GM12892 (cell line): Measurements from ENCODE around the gene MTSS2.

ENCODE experiments used
- DNase-seq: peaks from one replicate; pipeline ENCODE4 v3.0.0; 2011; ENCODE audit not compliant: insufficient read length
- FAIRE-seq: peaks from 2 replicates; lab custom pipeline; 2011; peaks lifted over from hg19 to GRCh38; lab: Jason Lieb, UNC
- POLR2A ChIP-seq: IDR thresholded peaks from 2 replicates; pipeline ENCODE4 v1.6.1; 2011; ENCODE audit warnings: low read depth, low read length, control low read depth
- POLR2AphosphoS5 ChIP-seq: IDR thresholded peaks from 2 replicates; pipeline ENCODE4 v1.6.1; 2011; ENCODE audit warnings: low read depth, low read length, control low read depth
- TAF1 ChIP-seq: IDR thresholded peaks from 2 replicates; pipeline ENCODE4 v1.6.1; 2011; ENCODE audit warnings: low read depth, mild to moderate bottlenecking, control low read depth, low read length, borderline replicate concordance

Gene MTSS2

DNA sequence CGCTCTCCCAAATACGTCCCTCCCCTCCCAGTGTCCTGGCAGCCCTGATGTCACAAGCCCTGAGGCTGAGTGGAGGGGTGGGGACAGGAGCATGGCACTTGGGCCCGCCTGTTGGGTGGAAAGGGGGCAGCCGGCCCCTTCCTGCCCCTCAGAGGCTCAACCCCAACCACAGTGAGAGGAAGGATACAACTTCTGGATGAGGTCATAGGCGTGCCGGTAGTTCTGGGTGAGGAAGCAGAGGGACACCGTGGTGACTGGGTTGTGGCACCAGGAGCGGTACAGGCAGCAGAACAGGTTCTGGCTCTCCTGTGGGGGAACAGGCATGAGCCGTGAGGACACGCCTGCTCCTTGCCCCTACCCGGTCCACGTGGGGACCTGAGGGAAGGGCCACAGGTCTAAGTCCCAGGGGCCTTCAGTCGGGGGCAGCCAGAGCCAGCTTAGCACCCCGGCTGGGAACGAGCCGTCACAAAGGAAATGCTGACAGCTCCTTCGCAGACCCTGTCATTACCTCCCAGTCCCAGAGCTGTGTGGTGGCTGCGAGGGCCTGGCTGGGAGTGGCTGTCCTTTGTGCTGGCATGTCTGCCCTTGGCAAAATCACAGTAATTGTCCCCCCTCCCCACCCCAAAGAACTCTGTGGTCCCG lies 11.2 kb upstream of the MTSS2 start:
- DNase-seq = no peak
- FAIRE-seq = no peak
- TF ChIP-seq TAF1 = no peak
- no peak for TF ChIP-seq POLR2AphosphoS5
- no peak for TF ChIP-seq POLR2A

GRCh38 chr16:70696355-70696754 lies 10.5 kb upstream of the MTSS2 start:
- TF ChIP-seq POLR2A = no peak
- TF ChIP-seq POLR2AphosphoS5 = no peak
- TF ChIP-seq TAF1 = no peak
- DNase-seq (no peak), FAIRE-seq (no peak)

- TF ChIP-seq POLR2AphosphoS5 = no peak
- TF ChIP-seq POLR2A = no peak
- TF ChIP-seq TAF1 = no peak
- FAIRE-seq = no peak
- DNase-seq = no peak
Measured at GRCh38 chr16:70695331-70696070, 9.6 kb upstream of the MTSS2 start.

GRCh38 chr16:70694868-70695218 lies 9.0 kb upstream of the MTSS2 start:
- no peak for DNase-seq
- TF ChIP-seq TAF1 (no peak), POLR2A (no peak), POLR2AphosphoS5 (no peak)
- FAIRE-seq = no peak

DNA sequence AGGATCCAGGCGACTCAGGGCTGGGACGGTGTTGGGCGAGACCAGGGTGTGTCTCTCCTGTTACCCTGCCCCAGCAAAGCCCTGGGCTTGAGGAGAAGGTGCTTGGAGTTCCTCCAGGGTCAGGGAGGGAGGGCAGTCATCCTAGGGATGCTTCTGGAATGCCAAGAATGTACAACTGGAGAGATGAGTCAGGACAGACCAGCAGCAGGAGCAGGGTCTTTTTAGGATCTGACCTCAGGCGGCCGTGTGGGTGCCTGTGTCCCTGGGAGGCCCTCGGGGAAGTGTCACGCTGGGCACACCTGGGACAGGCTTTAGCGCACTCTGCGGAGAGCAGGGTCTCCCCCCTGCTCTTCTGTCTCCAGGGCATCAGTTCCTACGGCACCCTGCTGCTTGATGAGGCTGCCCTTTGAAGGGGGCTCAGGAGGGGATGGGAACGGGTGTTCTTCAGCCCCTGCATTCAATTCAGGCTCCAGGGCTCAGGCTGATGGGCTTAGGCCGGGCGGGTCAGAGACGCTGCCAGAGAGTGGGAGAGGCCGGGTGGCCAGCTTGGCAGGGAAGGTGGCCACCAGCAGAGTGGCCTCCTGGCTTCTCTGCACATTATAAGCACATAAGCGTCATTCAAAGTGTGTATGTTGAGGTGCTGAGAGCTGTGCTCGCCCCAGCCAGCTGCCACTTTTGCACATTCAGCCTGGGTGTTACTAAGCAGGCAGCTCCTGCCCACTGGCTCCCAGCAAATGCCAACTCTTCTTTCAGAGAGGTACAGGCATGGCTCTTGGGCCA lies 8.4 kb upstream of the MTSS2 start:
- no peak for DNase-seq
- TF ChIP-seq POLR2A (no peak), POLR2AphosphoS5 (no peak), TAF1 (no peak)
- no peak for FAIRE-seq

DNA sequence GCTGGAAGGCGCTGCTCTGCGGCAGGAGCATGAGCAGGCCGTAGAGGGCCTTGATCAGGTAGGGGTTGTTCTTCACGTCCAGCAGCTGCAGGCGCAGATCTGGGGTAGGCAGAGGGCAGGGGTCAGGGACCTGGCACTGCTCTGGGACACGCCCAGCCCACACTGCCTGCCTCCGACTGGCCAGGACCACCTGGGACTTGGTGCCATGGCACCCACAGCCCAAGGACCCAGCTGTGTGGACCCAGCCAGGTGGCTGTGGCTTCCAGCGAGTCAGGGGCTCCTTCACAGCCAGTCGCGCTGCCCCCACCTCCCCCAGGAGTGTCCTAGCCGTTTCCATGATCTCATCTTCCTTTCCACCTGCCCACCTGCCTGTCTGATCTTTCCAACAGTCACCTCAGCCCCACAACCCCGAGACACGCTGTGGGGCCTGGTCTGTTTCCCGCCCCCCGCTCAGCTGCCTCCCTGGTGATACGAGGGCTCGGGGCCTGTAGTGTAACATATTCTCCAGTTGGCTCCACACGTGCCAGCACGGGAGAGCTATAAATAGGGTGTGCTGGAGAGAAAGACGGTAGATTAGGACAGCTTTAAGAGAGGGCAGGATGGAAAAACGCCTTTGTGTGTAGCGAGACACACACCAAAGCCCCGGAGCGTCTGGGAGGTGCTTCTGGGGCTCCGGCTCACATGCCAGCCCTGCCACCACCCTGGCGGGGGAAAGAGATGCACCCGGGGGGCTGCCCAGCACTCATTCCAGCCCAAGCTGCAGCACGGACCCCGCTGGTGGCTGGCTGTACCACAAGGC lies 7.2 kb upstream of the MTSS2 start:
- FAIRE-seq = no peak
- TF ChIP-seq POLR2A = no peak
- no peak for TF ChIP-seq POLR2AphosphoS5
- no peak for TF ChIP-seq TAF1
- DNase-seq = no peak

GRCh38 chr16:70692130-70692872 lies 6.4 kb upstream of the MTSS2 start:
- TF ChIP-seq POLR2AphosphoS5 (no peak), POLR2A (no peak), TAF1 (no peak)
- FAIRE-seq (no peak), DNase-seq (no peak)

DNA sequence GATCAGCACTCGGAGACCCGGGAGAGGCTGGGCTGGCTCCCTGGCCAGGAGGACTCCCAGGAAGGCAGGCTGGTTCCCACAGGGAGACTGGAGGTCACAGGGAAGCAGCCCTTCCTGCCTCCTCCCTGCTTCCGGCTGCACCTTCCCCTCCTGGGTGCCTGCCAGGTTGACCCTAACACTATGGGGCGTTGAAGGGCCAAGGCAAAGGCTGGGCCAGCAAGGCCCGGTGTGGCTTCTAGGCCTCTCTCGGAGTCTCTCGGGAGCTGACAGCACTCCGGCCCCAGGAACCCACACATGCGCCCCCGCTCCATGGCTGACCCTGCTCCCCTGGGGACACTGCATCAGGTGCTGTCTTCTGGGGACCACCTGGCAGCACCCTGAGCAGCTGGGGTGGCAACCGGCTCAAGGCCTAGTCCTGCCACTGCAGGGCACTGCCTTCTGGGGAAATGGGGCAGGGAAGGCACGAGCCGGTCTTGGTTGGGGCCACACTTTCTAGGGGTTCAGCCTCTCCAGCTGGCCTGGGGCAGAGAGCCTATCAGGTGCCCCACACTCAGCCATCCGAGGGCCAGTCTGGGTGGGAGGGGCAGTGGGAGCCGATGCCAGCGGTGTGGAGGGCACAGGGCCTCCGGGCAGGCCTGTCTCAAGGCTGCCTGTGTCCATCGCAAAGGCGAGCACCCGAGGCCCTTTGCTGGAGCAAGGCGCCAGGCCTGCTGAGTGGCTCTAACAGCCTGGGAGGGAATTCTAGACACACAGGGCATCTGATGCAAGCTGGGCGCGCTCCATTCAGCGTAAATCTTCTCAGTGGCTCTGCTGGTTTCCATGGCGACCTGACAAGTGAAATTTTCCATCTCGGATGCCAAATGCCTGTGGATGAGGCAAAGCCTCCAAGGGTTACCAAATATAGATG lies 5.6 kb upstream of the MTSS2 start:
- no peak for DNase-seq
- FAIRE-seq = no peak
- no peak for TF ChIP-seq POLR2AphosphoS5
- TF ChIP-seq POLR2A = no peak
- no peak for TF ChIP-seq TAF1

DNA sequence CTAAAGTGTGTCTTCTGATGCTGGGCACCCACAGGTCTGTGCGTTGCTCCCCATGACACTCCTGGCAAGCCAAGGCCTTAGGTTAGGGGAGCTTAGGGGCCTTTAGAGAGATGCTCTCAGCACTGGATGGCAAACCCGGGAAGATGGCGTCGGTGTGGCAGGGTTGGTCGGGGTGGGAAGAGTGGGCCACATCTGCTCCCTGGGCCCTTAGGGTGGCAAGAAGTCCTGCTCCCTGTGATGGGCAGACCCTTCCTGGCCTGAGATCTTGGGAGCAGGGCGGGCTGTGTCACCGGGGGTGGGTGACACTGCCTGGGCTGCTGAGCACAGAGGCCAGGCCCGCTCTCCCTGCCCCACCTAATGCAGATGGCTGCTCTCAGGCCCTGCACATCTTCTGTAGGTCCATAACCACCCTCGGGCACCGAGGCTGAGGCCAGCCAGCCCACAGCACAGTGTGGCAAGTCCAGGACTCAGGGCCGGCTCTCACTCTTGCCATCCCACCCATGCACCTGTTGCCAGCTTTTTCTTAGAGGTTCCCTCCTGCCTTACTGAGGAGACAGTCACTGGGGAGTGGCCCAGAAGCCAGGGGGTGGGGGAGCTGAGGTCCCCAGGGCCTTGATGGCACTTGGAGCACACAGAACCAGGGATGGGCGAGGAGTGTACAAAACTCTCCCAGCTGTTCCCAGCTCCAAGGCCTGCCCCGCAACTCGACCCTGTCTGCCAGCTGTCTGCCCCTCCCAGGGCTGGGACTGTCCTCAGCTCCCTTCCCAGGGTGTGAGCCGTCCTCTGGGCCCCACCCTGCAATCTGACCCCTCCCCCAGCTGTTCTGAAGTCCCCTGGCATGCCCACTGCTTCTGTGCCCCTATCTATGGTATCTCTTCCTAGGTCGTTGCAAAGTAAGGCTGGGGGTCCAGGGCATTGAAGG lies 4.4 kb upstream of the MTSS2 start:
- FAIRE-seq = no peak
- TF ChIP-seq TAF1 = no peak
- DNase-seq = no peak
